Esophagus squamous epithelium (tissue), 4 donors: ENCODE results near the gene ZNF350.

Source experiments
- CTCF ChIP-seq, 6 experiments: fragments of 450-650 bp in 4 of 6; fragments of 200-600 bp in 2 of 6; sonication (generic) in 2 of 6; IDR thresholded peaks; one replicate each; pipeline ENCODE4 v1.5.1; 2016 to 2019; ENCODE audit warnings: antibody characterized with exemption in 6 of 6, mild to moderate bottlenecking in 4 of 6, moderate library complexity in 4 of 6
- POLR2A ChIP-seq, 4 donors: fragments of 450-650 bp; IDR thresholded peaks; one replicate each; pipeline ENCODE4 v1.6.1; 2017; ENCODE audit warnings: antibody characterized with exemption in 4 of 4, mild to moderate bottlenecking in 4 of 4, moderate library complexity in 3 of 4

GRCh38 chr19:51915324-51915867 lies 71.2 kb downstream of the ZNF350 start:
- TF ChIP-seq POLR2A (IDR thresholded peaks at IDR 0.05): no peak
- no peak for TF ChIP-seq CTCF (IDR thresholded peaks at IDR 0.05)
